HG02884 (cell line): ENCODE measurements around the gene MLST8.

Experiments used
- ATAC-seq: cut with Tn5 transposase; IDR thresholded peaks from one replicate; pipeline ENCODE4 v1.9.1; 2021; ENCODE audit warnings: mild to moderate bottlenecking, moderate library complexity; ENCODE audit not compliant: unreplicated experiment

Gene MLST8, protein sequence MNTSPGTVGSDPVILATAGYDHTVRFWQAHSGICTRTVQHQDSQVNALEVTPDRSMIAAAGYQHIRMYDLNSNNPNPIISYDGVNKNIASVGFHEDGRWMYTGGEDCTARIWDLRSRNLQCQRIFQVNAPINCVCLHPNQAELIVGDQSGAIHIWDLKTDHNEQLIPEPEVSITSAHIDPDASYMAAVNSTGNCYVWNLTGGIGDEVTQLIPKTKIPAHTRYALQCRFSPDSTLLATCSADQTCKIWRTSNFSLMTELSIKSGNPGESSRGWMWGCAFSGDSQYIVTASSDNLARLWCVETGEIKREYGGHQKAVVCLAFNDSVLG

DNA sequence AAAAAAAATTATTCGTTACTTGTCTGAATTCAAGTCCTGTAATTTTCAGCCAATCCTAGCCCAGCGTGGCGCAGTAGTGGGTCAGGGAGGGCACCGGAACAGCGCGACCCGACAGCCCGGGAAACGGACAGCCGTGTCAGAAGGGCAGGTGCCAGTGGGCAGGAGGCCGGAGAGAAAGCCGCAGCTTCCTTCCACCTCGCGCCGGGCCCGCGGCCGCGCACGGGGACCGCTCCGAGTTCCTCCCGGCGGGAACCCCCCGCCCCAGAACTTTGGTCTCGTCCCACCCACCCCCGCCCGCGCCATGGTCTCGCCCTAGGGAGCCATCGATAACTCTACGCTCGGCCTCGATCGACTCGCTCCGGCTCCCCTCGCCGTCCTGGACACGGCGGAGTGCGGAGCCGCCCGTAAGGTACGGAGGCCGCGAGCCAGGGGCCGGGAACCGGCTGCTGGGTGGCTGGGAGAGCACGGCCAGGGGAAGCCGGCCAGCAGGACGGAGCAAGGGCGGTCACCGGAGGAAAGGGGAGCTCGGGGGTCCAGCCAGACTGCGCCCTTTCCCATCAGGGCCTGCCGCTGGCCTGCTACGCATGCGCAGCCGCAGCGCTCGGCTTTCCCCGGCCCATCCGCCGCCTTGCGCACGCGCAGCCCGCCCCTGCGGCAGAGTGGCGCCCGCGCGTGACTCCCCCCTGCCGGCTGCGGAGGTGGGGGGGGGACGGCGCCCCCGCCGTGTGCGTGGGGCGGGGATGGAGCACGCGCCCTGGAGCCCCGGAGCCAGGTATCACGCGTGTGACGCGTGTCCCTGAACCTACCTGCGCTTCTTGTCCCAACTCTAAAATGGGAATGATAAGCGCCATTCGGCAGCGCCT is at the start of gene MLST8:
MLST8 (plus strand) TSS at position 351 of the 863 bp plus-strand sequence. CDS start 632 bp downstream, outside the sequence.
- no peak for ATAC-seq

- no peak for ATAC-seq
Measured at GRCh38 chr16:2155977-2156848, 49.0 kb upstream of the MLST8 start.

DNA sequence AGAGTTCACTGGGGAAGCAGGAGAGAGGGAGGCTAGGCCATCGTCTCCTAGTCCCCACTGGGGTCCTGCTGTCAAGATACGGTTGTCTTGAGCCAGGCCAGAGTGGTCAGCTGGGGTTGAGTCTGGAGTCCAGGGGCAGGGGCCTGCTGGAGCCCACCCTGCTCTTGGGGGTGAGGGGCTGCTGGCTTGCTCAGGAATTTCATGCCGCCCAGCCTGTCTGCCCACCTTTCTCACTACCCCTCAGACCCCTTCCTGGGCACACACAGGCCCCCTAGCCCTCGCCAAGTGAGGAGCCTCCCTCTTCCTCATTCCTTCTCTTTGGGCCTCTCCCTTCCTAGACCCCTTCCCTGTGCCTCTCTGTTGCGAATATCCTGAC is 48.4 kb upstream of the MLST8 start:
- ATAC-seq, result no peak

DNA sequence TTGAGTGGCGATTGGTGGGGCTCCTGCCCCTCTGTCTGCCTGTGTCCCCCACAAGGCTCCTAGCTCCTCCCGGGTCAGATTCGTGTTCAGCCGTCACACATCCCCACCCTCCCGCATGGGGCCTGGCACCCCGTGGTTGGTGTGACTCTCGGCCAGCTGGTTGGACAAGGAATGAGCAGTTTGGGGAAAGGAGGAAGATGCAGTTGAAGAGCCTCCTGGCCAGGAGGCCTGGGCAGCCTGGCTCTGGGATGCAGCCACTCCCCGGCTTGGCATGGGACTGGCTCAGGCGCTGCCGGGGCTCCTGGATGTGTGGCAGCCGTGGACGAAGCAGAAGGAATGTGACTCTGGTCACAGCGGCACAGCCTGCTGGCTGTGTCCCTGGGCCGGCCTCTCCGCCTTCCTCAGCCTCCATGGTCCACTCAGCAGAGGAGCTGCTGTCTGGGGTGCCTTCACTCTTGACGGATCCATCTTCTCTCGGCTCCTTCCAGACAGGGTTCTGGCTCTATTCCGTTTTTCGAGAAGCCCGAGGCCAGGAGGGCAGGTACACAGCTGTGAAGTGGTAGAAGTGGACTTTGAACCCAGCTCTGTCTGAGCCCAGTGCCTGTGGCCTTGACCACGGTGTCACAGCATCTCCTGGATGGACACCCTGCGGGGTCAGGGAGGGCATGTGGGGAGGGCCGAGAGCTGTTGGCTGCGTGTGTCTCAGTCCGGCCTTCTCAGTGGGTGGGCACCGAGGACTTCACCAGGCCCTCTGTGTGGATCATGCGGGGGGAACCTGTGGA is 47.6 kb upstream of the MLST8 start:
- no peak for ATAC-seq

GRCh38 chr16:2158262-2158638 is 47.0 kb upstream of the MLST8 start:
- no peak for ATAC-seq

DNA sequence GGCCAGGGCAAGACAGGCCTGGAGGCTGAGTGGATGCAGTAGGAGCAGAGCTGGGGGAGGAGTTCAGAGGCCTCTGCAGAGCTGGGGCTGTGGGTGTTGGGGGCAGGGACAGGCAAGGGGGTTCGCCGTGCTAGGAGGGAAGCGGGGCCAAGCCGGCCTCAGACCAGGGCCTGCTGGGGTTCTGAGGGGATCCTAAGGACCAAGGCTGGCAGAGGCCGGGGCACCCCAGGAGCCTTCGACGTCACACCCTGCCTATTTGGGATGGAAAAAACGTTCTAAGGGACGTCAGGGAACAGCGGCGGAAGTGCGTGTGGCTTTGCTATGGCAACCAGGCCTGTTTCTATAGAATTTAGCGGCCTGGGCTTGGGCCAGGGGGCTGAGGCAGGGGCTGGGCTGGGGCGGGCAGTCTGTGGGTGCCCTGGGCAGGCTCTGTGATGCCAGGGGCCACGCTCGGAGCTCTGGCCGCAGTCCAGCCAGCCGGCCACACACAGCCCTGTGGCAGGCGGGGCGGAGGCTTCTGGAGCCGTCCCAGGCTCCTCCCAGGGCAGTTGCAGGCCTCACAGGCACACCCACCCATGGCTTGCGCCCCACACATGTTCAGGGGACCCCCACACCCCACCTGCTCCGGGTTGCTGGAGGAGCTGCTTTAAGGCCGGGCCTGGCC is 45.9 kb upstream of the MLST8 start:
- ATAC-seq, result no peak

DNA sequence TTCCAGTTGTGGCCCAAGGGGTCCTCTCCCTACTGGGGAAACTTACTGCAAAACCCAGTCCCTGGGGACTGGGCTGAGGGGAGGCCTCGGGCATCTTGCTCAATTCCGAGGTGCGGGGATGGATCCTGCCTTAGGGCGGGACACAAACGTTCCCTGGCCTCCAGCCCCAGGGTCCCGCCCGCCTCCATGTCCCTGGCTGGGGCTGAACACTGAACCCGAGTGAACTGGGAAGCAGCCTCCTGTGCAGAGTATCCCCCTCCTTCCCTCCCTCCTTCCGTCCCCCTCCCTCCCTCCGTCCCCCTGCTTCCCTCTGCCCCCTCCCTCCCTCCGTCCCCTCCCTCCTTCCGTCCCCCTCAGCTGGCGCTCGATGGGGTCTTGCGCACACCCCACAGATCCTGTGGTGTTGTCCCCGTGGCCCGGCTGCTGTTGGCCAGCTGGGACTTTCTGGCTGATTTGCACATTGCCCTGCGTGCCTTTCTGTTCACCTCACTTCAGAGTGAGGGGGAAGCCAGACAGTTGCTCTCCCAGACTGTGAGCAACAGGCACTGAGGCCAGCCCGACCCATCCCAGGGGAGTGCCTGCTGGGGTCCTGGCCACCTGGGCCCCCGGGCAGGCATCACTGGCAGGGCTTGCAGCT is 44.2 kb upstream of the MLST8 start:
- no peak for ATAC-seq

DNA sequence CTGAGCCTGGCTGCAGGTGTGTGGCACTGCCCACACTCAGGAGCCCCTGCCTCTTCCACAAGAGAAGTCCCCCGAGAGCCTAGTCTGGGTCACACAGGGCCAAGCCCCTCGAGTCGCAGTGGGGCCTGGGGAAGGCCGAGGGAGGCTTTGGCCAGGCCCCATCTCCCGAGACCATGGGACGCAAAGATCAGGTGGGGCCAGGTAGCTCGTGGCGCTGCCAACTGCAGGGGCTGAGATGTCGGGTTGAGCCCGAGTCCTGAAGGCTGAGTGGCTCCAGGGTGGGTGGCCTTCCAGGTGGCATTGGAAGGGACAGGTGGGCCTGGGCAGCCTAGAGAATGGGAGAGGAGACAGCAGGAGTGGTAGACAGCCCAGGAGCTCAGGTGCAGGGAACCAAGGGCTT is 43.3 kb upstream of the MLST8 start:
- no peak for ATAC-seq

- ATAC-seq, result no peak
Measured at GRCh38 chr16:2162676-2163118, 42.6 kb upstream of the MLST8 start.

DNA sequence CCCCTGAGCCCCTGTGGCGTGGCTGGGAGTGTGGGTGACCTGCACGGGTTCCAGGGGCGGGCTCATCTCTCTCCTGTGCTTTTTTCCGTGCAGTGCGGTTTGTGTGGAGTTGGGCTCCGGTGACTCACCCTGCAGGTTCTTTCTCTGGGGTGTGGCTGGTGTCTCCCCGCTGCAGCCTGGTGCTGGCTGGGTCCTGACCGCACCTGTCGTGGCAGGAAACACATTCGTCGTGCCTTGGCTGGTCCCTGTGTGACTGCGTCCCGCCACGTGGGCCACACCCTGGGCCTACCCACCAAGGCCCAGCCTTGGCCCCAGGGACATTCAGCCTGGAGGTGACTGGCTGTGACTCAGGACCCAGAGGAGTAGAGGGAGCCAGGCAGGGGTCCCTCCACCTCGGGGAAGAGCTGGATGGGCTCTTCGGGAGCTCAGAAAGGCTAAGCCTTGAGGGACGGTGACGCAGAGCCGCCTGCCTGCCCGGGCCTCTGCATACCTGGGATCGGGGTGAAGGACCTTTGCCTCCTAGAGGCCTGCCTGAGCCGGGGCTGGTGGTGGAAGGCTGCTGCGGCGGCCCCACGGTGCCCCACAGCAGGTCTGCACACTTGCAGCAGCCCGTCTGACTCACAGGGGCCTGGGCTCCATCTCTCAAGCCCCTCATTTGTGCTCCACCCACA is 41.9 kb upstream of the MLST8 start:
- ATAC-seq, result no peak

GRCh38 chr16:2165861-2166260 is 39.4 kb upstream of the MLST8 start:
- ATAC-seq, result no peak

DNA sequence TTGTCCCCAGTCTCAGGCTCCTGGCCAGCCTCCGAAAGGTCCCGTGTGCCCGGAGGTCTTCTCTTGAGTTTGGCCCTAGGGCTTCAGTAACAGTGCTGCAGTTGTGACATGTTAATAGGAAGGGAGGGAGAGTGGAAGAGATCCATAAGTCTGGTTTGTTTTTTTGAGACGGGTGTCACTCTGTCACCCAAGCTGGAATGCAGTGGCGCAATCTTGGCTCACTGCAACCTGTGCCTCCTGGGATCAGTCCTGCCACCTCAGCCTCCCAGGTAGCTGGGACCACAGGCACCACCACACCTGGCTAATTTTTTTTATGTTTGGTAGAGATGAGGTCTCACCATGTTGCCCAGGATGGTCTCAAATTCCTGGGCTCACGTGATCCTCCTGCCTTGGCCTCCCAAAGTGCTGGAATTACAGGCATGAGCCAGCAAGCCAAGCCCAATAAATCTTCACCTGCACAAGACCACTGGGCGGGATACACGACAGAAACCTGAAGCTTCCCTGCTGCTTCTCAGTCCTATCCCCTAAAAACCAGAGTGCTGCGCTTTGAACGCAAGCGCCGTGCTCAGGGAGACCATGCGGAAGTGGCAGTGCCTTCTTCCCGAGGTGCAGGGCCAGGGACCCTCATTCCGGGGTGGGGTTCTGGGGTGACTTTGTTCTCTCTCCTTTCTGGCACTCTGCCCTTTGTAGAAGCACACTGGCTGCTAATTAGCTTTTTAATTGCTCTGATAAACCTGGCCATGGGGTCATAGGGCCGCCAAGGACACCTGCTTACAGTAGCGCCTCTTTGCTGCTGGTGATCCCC is 38.8 kb upstream of the MLST8 start:
- no peak for ATAC-seq

DNA sequence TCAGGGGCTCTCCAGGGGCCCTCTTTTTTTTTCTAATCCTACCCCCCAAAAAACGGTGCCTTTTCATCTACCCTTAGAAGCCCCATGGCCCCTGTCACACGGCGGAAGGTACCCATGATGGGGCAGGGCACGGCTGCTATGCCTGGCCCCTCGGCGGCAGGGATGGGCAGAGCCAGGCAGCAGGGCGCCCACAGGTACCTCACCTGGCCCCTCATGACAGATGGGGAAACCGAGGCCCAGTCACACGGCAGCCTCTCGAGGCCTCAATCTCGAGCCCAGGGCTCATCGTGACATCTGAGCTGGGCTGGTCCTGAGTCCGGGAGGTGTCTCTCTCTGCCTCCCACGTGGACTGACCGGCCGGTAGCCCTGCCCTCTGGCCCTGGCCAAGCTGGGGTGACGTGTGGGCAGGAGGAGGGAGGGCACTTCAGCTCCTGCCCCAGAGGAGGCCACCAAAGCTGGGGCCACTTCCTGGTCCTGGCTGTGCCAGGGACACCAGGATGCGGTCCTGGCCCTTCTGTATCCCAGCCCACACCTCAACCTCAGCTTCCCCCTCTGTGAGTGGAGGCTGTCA is 38.1 kb upstream of the MLST8 start:
- no peak for ATAC-seq

DNA sequence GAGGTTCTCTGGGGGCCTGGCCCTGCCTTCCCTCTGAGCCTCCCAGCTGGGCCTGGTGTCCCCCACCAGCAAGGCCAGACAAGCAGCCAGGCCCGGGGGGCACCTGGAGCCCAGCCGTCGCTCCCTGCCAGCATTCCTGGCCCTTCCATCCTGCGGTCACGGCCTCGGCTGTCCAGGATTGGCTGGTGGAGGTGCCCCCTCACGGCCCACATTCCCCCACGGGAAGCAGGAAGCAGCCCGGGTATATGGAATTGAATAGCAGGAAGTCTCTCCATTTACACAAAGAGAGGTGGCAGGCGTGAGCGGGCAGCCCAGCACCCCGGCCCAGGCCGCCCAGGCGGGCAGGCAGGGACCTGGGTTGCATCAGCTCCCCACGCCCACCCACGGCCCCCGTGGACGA is 35.2 kb upstream of the MLST8 start:
- no peak for ATAC-seq

DNA sequence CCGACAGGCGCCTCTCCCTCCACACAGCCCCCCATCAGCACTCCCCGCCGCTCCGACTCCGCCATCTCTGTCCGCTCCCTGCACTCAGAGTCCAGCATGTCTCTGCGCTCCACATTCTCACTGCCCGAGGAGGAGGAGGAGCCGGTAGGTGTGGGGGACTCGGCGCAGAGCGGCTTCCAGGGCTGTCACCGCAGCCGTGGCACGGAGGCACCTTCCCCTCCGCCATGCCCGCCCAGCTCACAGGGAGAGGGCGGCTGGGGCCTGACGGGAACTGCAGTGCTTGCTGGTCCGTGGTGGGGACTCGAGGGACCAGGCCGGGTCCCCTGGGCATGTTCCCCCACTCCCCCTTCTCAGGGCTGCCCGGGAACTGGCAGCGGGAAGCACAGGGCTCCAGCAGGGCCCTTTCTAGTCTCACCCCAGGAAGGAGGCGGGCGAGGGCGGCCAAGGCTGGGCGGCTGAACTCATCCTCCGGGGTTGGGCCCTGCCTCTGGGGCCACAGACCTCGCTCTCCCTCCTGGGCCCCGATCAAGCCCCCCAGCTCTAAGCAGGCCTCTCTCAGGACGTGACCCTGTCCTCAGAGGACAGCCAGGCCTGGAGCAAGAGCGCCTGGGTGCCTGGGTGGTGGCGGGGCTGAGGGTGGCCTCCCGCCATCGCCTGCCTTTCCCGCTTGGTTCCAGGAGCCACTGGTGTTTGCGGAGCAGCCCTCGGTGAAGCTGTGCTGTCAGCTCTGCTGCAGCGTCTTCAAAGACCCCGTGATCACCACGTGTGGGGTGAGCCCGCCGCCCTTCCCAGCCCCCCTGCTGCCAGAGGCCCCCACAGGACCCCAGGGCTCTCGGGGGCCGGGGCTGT is 34.4 kb upstream of the MLST8 start:
- no peak for ATAC-seq

- ATAC-seq, result no peak
Measured at GRCh38 chr16:2171601-2172178, 33.6 kb upstream of the MLST8 start.
